Transverse colon (tissue), 4 donors: ENCODE results near the gene AHNAK. TPM values are rescaled to one million over a fixed set of nuclear protein-coding genes. Genes with fewer than 3 reads are reported as not detected.

Source experiments
- DNase-seq: peaks from one replicate; pipeline ENCODE4 v3.0.0-alpha.2; 2019
- H3K27ac ChIP-seq, 4 donors: fragments of 200-600 bp; sonication (generic); 2 replicates each; pipeline ENCODE4 v1.5.1; 2016 to 2018; ENCODE audit warnings: inconsistent platforms in 4 of 4
- H3K27me3 ChIP-seq: fragments of 200-600 bp; sonication (generic); 2 replicates; pipeline ENCODE4 v1.5.1; 2017; ENCODE audit warnings: inconsistent platforms
- H3K36me3 ChIP-seq, 4 donors: fragments of 200-600 bp; sonication (generic); 2 replicates each; pipeline ENCODE4 v1.5.1; 2017 to 2019; ENCODE audit warnings: inconsistent platforms in 4 of 4
- H3K4me1 ChIP-seq, 4 donors: fragments of 200-600 bp; sonication (generic); 2 replicates each; pipeline ENCODE4 v1.5.1; 2017 to 2020; ENCODE audit warnings: inconsistent platforms in 4 of 4
- H3K4me3 ChIP-seq, 4 donors: fragments of 200-600 bp; sonication (generic); 1 replicate in 1 of 4; 2 replicates in 3 of 4; pipeline versions ENCODE4 v1.5.1 to v1.6.1; 2017 to 2019; ENCODE audit warnings: inconsistent platforms in 4 of 4
- H3K9me3 ChIP-seq, 2 donors: fragments of 200-600 bp; sonication (generic); 2 replicates each; pipeline ENCODE4 v1.5.1; 2017 to 2019; ENCODE audit warnings: inconsistent platforms in 2 of 2
- EP300 ChIP-seq: sonication (generic); formaldehyde crosslinking; IDR thresholded peaks from one replicate; pipeline ENCODE4 v1.6.1; 2017; ENCODE audit warnings: antibody characterized with exemption, low read depth
- POLR2A ChIP-seq: fragments of 450-650 bp; IDR thresholded peaks from one replicate; pipeline ENCODE4 v1.6.1; 2016; ENCODE audit warnings: antibody characterized with exemption, mild to moderate bottlenecking, moderate library complexity
- POLR2AphosphoS5 ChIP-seq, 3 donors: sonication (generic); formaldehyde crosslinking; IDR thresholded peaks; one replicate each; pipeline ENCODE4 v1.6.1; 2016; ENCODE audit warnings: antibody characterized with exemption in 3 of 3
- WGBS, 2 donors: methylation state at CpG; one replicate each; pipeline ENCODE4 v1.1.5; 2018; ENCODE audit warnings: low coverage in 1 of 2; 5-methylcytosine and 5-hydroxymethylcytosine counted together
- in situ Hi-C, 4 donors: fragments of 200-750 bp; cut with MboI; loops; one replicate each; pipeline versions ENCODE4 v1.15.0 to v1.15.1; 2017; ENCODE audit warnings: low sequenced_read_pairs in 3 of 4, low pct_ligation_motif_present in 1 of 4, low pct_unique_long_range_greater_than_20kb in 1 of 4
- intact Hi-C: fragments of 100-400 bp; cut with DNase I; formaldehyde crosslinking; loops from one replicate; pipeline ENCODE4 v1.15.1; 2023; ENCODE audit warnings: low total_unique reads
- total RNA-seq, 4 donors: library from RNA; depleted of rRNA; stranded (reverse); fragments of >200 nt; gene quantifications; one replicate each; pipeline ENCODE4 v1.1.0, GENCODE V29; 2016
- TF ChIP-seq, protein P1 (sequence below), 5 experiments: fragments of 200-600 bp in 3 of 5; fragments of 450-650 bp in 2 of 5; sonication (generic) in 3 of 5; IDR thresholded peaks; 1 replicate in 2 of 5; 2 replicates in 3 of 5; pipeline ENCODE4 v1.5.1; 2016 to 2017; ENCODE audit warnings: antibody characterized with exemption in 5 of 5, inconsistent platforms in 3 of 5, mild to moderate bottlenecking in 2 of 5, moderate library complexity in 1 of 5

The AHNAK gene
- total RNA-seq, 4 donors from 2014 or later: 561 to 1,032 (median 742) TPM

DNA sequence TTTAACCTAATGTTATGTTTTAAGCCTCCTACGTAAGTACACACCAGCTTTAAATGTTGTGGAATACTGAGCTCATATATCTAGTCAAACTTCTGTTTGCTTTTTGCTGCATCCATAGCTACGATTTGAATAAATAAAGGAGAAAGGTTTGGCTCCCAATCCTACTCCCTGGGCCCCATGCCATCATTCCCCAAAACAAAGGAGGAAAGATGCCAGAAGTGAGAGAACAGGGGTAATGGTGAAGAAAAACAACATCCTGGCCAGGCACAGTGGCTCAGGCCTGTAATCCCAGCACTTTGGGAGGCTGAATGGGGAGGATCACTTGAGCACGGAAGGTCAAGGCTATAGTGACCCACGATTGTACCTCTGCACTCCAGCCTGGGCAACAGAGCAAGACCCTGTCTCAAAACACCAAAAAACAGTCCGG is 101.3 kb downstream of the AHNAK start:
- H3K9me3 ChIP-seq: no peaks in the 10 kb centered on the region
- WGBS, 2 donors: 42 to 45% methylated on average over 5 of the region's 5 CpGs
- no peak overlapping the region for H3K4me3 ChIP-seq
- no peaks in the 10 kb centered on the region for H3K27me3 ChIP-seq
- TF ChIP-seq POLR2AphosphoS5 (IDR thresholded peaks at IDR 0.05): peak in 2 of 3 donors; percentile 19 to 59
- no peak for TF ChIP-seq POLR2A
- TF ChIP-seq EP300: peak; percentile 48
- TF ChIP-seq, protein P1, sequence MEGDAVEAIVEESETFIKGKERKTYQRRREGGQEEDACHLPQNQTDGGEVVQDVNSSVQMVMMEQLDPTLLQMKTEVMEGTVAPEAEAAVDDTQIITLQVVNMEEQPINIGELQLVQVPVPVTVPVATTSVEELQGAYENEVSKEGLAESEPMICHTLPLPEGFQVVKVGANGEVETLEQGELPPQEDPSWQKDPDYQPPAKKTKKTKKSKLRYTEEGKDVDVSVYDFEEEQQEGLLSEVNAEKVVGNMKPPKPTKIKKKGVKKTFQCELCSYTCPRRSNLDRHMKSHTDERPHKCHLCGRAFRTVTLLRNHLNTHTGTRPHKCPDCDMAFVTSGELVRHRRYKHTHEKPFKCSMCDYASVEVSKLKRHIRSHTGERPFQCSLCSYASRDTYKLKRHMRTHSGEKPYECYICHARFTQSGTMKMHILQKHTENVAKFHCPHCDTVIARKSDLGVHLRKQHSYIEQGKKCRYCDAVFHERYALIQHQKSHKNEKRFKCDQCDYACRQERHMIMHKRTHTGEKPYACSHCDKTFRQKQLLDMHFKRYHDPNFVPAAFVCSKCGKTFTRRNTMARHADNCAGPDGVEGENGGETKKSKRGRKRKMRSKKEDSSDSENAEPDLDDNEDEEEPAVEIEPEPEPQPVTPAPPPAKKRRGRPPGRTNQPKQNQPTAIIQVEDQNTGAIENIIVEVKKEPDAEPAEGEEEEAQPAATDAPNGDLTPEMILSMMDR (IDR thresholded peaks at IDR 0.05): no peak
- H3K27ac ChIP-seq: peak overlapping the region; percentile 84 to 88 (median 86)
- no peaks in the 10 kb centered on the region for H3K36me3 ChIP-seq
- intact Hi-C loops: no loop called here
- in situ Hi-C loops: no loop called here
- DNase-seq: peak; percentile 56
- peaks cover 24 to 50% (median 37%) of the 10 kb centered on the region in 4 donors for H3K4me1 ChIP-seq

DNA sequence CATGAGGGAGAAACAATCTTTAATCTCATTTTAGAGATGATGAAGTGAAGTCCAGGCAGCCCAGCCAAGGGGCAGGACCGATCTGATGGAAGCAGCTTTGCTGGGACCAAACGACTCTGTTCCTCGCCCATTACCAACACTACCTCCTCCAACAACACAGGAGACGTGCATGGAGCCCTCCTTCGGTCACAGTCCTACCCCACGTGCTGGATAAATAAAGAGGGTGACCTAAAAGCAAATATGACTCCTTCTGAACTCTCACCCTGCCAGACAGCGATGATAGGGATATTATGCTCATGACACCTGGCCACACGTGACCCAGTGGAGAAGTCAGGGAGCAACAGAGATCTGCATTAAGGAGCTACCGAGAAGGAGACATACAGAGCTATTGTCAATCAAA is 101.8 kb downstream of the AHNAK start:
- WGBS, 2 donors: 21% methylated on average over 9 of the region's 9 CpGs; no CpG with 5 or more reads in 1 of the 2 donors
- TF ChIP-seq POLR2A (no peak), EP300 (no peak), POLR2AphosphoS5 (IDR thresholded peaks at IDR 0.05) (no peak)
- TF ChIP-seq, protein P1 (IDR thresholded peaks at IDR 0.05): no peak
- in situ Hi-C loops: no loop called here

DNA sequence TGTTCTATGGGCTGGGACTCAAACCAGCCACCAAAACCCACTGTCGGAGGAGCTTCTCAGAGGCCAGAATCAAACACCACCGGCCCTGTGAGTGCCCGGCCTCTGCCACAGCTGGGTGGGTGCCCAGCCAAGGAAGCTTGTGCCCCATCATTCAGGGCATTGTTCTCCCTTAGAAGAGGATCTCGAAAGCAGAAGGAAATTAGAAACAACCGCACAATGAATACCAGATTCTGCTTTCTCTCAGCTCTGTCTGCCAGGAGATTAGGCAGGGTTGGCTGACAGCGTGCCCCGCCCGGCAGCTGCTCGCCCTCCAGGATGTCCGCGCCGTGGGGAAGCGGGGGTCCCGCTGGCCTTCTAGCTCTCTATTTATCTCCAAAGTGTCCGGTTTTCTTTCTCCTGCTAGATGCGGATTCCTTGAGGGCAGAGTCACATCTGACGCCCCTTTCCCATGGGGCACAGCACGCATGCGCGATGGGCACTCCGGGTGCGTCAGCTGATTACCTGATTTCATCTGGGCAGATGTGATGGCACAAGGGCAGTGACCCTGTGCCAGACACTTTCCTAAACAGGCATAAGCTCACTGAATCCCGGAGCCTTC is 102.3 kb downstream of the AHNAK start:
- Histone ChIP-seq H3K9me3 (no peaks in the 10 kb centered on the region), H3K4me3 (peak overlapping the region in 3 of 4 donors; percentile 14 to 37 (median 21)), H3K27ac (peak overlapping the region; percentile 84 to 88 (median 86)), H3K27me3 (no peaks in the 10 kb centered on the region), H3K4me1 (peaks cover 25 to 54% (median 40%) of the 10 kb centered on the region in 4 donors), H3K36me3 (no peaks in the 10 kb centered on the region)
- DNase-seq: peak; percentile 65
- in situ Hi-C loops (no loop called here), intact Hi-C loops (no loop called here)
- TF ChIP-seq POLR2AphosphoS5 (IDR thresholded peaks at IDR 0.05) (peak; percentile 45 to 63 (median 56)), EP300 (no peak), POLR2A (no peak)
- TF ChIP-seq, protein P1 (IDR thresholded peaks at IDR 0.05): no peak
- 24% methylated on average over 23 of the region's 23 CpGs; no CpG with 5 or more reads in 1 of the 2 donors for WGBS, 2 donors

More for the DNA sequence above, 101.8 kb downstream of the AHNAK start:
- H3K4me1 ChIP-seq: peaks cover 25 to 55% (median 40%) of the 10 kb centered on the region in 4 donors
- intact Hi-C loops: no loop called here
- H3K9me3 ChIP-seq: no peaks in the 10 kb centered on the region
- no peak for DNase-seq
- H3K4me3 ChIP-seq: peak overlapping the region in 2 of 4 donors; percentile 21 to 37
- peak overlapping the region; percentile 84 to 88 (median 86) for H3K27ac ChIP-seq
- H3K36me3 ChIP-seq: no peaks in the 10 kb centered on the region
- no peaks in the 10 kb centered on the region for H3K27me3 ChIP-seq

DNA sequence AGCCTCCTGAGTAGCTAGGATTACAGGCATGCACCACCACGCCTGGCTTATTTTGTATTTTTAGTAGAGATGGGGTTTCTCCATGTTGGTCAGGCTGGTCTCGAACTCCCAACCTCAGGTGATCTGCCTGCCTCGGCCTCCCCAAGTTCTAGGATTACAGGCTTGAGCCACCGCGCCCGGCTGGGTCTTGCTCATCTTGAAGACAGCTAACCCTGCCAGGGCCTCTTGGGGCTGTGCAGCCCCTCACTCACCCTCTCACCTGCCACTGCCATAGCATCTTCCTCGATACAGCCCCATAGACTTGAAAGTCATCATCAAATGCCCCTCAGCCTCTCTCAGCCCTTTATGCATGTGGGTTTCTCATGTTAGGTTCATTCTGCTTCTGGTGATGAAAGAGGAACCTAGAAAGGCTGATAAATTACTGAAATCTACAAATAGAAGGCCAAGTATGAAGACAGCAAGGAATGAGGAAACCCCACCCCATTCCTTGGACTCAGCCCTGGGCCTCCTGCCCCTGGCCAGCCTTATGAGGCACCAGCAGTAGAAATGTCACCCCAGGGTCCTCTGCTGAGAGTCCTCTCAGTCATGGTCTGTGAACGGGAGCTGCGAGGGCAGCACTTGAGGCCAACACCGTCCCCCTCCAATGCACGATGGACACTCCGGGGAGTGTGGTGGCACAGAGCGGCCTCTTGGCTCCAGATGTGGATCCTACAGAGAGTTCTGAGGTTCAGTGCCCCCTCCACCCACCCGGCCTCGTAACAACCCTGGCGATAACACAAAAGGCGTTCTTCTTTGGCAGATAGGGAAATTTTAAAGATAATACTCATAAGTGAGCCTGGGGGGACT is 103.0 kb downstream of the AHNAK start:
- Histone ChIP-seq H3K4me1 (peaks cover 25 to 54% (median 40%) of the 10 kb centered on the region in 4 donors), H3K27me3 (no peaks in the 10 kb centered on the region), H3K9me3 (no peaks in the 10 kb centered on the region), H3K36me3 (no peaks in the 10 kb centered on the region), H3K27ac (peak overlapping the region; percentile 84 to 88 (median 86)), H3K4me3 (peak overlapping the region in 1 of 4 donors; percentile 37)
- in situ Hi-C loops: no loop called here
- no peak for DNase-seq
- intact Hi-C loops: no loop called here
- WGBS, 2 donors: 79% methylated on average over 16 of the region's 17 CpGs; no CpG with 5 or more reads in 1 of the 2 donors
- TF ChIP-seq POLR2AphosphoS5 (IDR thresholded peaks at IDR 0.05): no peak
- TF ChIP-seq, protein P1 (IDR thresholded peaks at IDR 0.05): no peak
- no peak for TF ChIP-seq EP300
